ENCODE measurements around the gene S100A2. TPM values are rescaled to one million over a fixed set of nuclear protein-coding genes. Genes with fewer than 3 reads are reported as not detected.

Gene S100A2
- total and polyA plus RNA-seq, 2 of the 13 experiments (the other 11 are each of a cell fraction or from before 2014, with no cell fraction given), result 1.2 TPM

- TF ChIP-seq, protein P1, sequence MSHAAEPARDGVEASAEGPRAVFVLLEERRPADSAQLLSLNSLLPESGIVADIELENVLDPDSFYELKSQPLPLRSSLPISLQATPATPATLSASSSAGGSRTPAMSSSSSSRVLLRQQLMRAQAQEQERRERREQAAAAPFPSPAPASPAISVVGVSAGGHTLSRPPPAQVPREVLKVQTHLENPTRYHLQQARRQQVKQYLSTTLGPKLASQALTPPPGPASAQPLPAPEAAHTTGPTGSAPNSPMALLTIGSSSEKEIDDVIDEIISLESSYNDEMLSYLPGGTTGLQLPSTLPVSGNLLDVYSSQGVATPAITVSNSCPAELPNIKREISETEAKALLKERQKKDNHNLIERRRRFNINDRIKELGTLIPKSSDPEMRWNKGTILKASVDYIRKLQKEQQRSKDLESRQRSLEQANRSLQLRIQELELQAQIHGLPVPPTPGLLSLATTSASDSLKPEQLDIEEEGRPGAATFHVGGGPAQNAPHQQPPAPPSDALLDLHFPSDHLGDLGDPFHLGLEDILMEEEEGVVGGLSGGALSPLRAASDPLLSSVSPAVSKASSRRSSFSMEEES (CRISPR knock-in tag; IDR thresholded peaks at IDR 0.05), result peak; percentile 7; the same call in 1 of the 2 replicates
- TF ChIP-seq PAX8 (CRISPR knock-in tag; IDR thresholded peaks at IDR 0.05; ENCODE audit: borderline replicate concordance), result no peak
- TF ChIP-seq ZNF772 (CRISPR knock-in tag; IDR thresholded peaks at IDR 0.05), result no peak
- no peak for TF ChIP-seq RELA (CRISPR knock-in tag; IDR thresholded peaks at IDR 0.05)
- no peak for TF ChIP-seq BRD4 (CRISPR knock-in tag; IDR thresholded peaks at IDR 0.05)
- TF ChIP-seq NCOA5 (CRISPR knock-in tag; IDR thresholded peaks at IDR 0.05), result no peak
- no peak for TF ChIP-seq MXI1 (IDR thresholded peaks at IDR 0.05; ENCODE audit: borderline replicate concordance, low read depth, low read length)
- peak; percentile 33; the same call in 1 of the 2 replicates for TF ChIP-seq ZNF614 (CRISPR knock-in tag; IDR thresholded peaks at IDR 0.05; ENCODE audit: borderline replicate concordance)
- TF ChIP-seq, protein P2, sequence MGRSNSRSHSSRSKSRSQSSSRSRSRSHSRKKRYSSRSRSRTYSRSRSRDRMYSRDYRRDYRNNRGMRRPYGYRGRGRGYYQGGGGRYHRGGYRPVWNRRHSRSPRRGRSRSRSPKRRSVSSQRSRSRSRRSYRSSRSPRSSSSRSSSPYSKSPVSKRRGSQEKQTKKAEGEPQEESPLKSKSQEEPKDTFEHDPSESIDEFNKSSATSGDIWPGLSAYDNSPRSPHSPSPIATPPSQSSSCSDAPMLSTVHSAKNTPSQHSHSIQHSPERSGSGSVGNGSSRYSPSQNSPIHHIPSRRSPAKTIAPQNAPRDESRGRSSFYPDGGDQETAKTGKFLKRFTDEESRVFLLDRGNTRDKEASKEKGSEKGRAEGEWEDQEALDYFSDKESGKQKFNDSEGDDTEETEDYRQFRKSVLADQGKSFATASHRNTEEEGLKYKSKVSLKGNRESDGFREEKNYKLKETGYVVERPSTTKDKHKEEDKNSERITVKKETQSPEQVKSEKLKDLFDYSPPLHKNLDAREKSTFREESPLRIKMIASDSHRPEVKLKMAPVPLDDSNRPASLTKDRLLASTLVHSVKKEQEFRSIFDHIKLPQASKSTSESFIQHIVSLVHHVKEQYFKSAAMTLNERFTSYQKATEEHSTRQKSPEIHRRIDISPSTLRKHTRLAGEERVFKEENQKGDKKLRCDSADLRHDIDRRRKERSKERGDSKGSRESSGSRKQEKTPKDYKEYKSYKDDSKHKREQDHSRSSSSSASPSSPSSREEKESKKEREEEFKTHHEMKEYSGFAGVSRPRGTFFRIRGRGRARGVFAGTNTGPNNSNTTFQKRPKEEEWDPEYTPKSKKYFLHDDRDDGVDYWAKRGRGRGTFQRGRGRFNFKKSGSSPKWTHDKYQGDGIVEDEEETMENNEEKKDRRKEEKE (IDR thresholded peaks at IDR 0.05), result no peak
- TF ChIP-seq GFI1 (CRISPR knock-in tag; IDR thresholded peaks at IDR 0.05; ENCODE audit: borderline replicate concordance), result peak; percentile 79
- TF ChIP-seq ELF3 (CRISPR knock-in tag; IDR thresholded peaks at IDR 0.05), result peak; percentile 24
- TF ChIP-seq ZNF777 (CRISPR knock-in tag; IDR thresholded peaks at IDR 0.05), result 0 out of 2 replicates have a peak, but pooled peaks have one; percentile 15
- no peak for TF ChIP-seq SP140L (CRISPR knock-in tag; IDR thresholded peaks at IDR 0.05; ENCODE audit: borderline replicate concordance)
- 0 out of 2 replicates have a peak, but pooled peaks have one; percentile 34 for TF ChIP-seq CEBPB (IDR thresholded peaks at IDR 0.05; ENCODE audit: borderline replicate concordance, low read depth, low read length)
- no peak for TF ChIP-seq ARHGAP35 (CRISPR knock-in tag; IDR thresholded peaks at IDR 0.05; ENCODE audit: borderline replicate concordance)
- no peak for TF ChIP-seq E2F1 (CRISPR knock-in tag; IDR thresholded peaks at IDR 0.05)
- no peak for TF ChIP-seq HMGA1 (CRISPR knock-in tag; conservative IDR thresholded peaks at IDR 0.05)
- TF ChIP-seq IRX3 (CRISPR knock-in tag; IDR thresholded peaks at IDR 0.05; ENCODE audit: borderline replicate concordance, low read depth), result no peak
- TF ChIP-seq ZNF7 (CRISPR knock-in tag; IDR thresholded peaks at IDR 0.05), result no peak
- TF ChIP-seq, protein P3, sequence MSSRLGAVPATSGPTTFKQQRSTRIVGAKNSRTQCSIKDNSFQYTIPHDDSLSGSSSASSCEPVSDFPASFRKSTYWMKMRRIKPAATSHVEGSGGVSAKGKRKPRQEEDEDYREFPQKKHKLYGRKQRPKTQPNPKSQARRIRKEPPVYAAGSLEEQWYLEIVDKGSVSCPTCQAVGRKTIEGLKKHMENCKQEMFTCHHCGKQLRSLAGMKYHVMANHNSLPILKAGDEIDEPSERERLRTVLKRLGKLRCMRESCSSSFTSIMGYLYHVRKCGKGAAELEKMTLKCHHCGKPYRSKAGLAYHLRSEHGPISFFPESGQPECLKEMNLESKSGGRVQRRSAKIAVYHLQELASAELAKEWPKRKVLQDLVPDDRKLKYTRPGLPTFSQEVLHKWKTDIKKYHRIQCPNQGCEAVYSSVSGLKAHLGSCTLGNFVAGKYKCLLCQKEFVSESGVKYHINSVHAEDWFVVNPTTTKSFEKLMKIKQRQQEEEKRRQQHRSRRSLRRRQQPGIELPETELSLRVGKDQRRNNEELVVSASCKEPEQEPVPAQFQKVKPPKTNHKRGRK (CRISPR knock-in tag; IDR thresholded peaks at IDR 0.05), result no peak
- TF ChIP-seq, protein P4, sequence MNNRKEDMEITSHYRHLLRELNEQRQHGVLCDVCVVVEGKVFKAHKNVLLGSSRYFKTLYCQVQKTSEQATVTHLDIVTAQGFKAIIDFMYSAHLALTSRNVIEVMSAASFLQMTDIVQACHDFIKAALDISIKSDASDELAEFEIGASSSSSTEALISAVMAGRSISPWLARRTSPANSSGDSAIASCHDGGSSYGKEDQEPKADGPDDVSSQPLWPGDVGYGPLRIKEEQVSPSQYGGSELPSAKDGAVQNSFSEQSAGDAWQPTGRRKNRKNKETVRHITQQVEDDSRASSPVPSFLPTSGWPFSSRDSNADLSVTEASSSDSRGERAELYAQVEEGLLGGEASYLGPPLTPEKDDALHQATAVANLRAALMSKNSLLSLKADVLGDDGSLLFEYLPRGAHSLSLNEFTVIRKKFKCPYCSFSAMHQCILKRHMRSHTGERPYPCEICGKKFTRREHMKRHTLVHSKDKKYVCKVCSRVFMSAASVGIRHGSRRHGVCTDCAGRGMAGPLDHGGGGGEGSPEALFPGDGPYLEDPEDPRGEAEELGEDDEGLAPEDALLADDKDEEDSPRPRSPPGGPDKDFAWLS (CRISPR knock-in tag; IDR thresholded peaks at IDR 0.05; ENCODE audit: borderline replicate concordance), result no peak
Measured at GRCh38 chr1:153532769-153533599, 32.7 kb downstream of the S100A2 start (continued).

All from HepG2 (cell line).